Kidney epithelial cell (primary cell): ENCODE results near the gene COQ8A. TPM values are rescaled to one million over a fixed set of nuclear protein-coding genes. Genes with fewer than 3 reads are reported as not detected.
"Not testable (repeated sequence)": the region's sequence is repeated elsewhere in the genome, so short reads cannot be mapped to it uniquely, and the experiment has no call there.

Experiments
- DNase-seq: peaks from one replicate; pipeline ENCODE4 v3.0.0-alpha.2; 2010; ENCODE audit warnings: low read depth
- H3K27me3 ChIP-seq: 2 replicates; pipeline ENCODE4 v1.6.0; 2011; ENCODE audit warnings: low read length; ENCODE audit not compliant: control insufficient read depth, insufficient read depth
- H3K36me3 ChIP-seq: 2 replicates; pipeline ENCODE4 v1.5.1; 2011; ENCODE audit warnings: low read length; ENCODE audit not compliant: control insufficient read depth, insufficient read depth
- H3K4me3 ChIP-seq: 2 replicates; pipeline ENCODE4 v1.5.1; 2011; ENCODE audit warnings: low read depth, mild to moderate bottlenecking, control low read depth, low read length
- CTCF ChIP-seq: IDR thresholded peaks from 2 replicates; pipeline ENCODE4 v1.5.1; 2011; ENCODE audit warnings: mild to moderate bottlenecking, moderate library complexity, low read length, control low read depth, inconsistent platforms; ENCODE audit not compliant: insufficient read depth, poor library complexity, severe bottlenecking
- total RNA-seq: library from RNA; depleted of rRNA; stranded (reverse); fragments of >200 nt; gene quantifications from 2 replicates; pipeline ENCODE4 v1.2.3, GENCODE V29; 2015

Gene COQ8A
- total RNA-seq, 1 donor from 2014 or later, result 11.8 TPM

DNA sequence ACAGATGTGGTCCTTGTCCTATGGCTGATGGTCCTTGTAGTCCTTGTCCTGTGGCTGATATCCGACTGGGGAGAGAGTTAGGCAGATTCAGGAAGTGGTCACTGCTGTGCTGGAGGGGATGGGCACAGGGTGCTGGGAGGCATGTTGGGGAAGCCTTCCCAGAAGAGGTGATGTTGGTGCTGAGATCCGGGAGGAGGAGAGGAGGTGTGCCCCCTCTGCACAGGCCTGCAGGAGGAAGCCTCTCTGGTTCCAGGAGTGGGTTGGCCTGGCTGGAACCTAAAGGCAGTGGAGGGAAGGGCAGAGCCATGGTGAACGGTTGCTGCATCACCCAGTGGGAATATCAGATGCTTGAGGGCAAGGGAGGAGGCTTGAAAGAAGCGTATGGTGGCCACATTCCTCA is 14.7 kb downstream of the COQ8A start:
- Histone ChIP-seq H3K27me3 (no peaks in the 10 kb centered on the region), H3K4me3 (no peak overlapping the region), H3K36me3 (no peaks in the 10 kb centered on the region)
- TF ChIP-seq CTCF, result no peak
- DNase-seq, result no peak

DNA sequence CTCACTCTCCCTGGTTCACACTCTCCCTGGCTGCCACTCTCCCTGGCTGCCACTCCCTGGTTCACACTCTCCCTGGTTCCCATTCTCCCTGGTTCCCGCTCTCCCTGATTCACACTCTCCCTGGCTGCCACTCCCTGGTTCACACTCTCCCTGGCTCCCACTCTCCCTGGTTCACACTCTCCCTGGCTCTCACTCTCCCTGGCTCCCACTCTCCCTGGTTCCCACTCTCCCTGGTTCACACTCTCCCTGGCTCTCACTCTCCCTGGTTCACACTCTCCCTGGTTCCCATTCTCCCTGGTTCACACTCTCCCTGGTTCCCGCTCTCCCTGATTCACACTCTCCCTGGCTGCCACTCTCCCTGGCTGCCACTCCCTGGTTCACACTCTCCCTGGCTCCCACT is 15.8 kb downstream of the COQ8A start:
- H3K4me3 ChIP-seq, H3K27me3 ChIP-seq, H3K36me3 ChIP-seq, DNase-seq: not testable (repeated sequence)

- no peaks in the 10 kb centered on the region for H3K36me3 ChIP-seq
- no peak for DNase-seq
- H3K27me3 ChIP-seq, result no peaks in the 10 kb centered on the region
- H3K4me3 ChIP-seq, result no peak overlapping the region
- TF ChIP-seq CTCF, result no peak
Measured at GRCh38 chr1:226956942-226957713, 17.0 kb downstream of the COQ8A start.

GRCh38 chr1:226957714-226958113 is 17.6 kb downstream of the COQ8A start:
- no peak for TF ChIP-seq CTCF
- no peak for DNase-seq
- Histone ChIP-seq H3K4me3 (no peak overlapping the region), H3K27me3 (no peaks in the 10 kb centered on the region), H3K36me3 (no peaks in the 10 kb centered on the region)

DNA sequence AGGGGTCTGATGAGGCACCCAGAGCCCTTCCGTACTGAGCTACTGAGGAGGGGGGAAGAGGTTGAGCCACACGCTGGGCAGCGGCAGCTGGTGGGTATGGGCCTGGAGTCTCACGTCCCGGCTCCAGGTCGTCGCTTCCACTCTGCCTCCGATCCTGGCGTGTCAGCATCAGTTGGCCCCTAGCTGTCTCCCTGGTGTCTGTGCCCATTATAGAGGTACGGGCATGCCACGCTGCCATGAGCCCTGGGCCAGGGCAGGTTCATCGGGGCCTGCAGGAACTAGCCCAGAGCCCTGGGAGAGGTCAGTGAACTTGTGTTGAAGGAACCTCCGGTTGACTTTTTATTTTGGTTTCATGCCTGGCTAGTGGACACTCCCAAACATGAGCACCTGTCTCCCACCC is 18.2 kb downstream of the COQ8A start:
- no peak for TF ChIP-seq CTCF
- Histone ChIP-seq H3K4me3 (no peak overlapping the region), H3K36me3 (no peaks in the 10 kb centered on the region), H3K27me3 (no peaks in the 10 kb centered on the region)
- no peak for DNase-seq

GRCh38 chr1:226960256-226960655 is 20.2 kb downstream of the COQ8A start:
- Histone ChIP-seq H3K36me3 (no peaks in the 10 kb centered on the region), H3K4me3 (no peak overlapping the region), H3K27me3 (no peaks in the 10 kb centered on the region)
- TF ChIP-seq CTCF, result no peak
- DNase-seq, result no peak
